ENCODE data around the gene DNAJB12. TPM values are rescaled to one million over a fixed set of nuclear protein-coding genes. Genes with fewer than 3 reads are reported as not detected.
"Not testable (repeated sequence)": the region's sequence is repeated elsewhere in the genome, so short reads cannot be mapped to it uniquely, and the experiment has no call there.

The DNAJB12 gene
- total and polyA plus RNA-seq, 2 donors from 2014 or later = 32.0 to 37.7 TPM

DNA sequence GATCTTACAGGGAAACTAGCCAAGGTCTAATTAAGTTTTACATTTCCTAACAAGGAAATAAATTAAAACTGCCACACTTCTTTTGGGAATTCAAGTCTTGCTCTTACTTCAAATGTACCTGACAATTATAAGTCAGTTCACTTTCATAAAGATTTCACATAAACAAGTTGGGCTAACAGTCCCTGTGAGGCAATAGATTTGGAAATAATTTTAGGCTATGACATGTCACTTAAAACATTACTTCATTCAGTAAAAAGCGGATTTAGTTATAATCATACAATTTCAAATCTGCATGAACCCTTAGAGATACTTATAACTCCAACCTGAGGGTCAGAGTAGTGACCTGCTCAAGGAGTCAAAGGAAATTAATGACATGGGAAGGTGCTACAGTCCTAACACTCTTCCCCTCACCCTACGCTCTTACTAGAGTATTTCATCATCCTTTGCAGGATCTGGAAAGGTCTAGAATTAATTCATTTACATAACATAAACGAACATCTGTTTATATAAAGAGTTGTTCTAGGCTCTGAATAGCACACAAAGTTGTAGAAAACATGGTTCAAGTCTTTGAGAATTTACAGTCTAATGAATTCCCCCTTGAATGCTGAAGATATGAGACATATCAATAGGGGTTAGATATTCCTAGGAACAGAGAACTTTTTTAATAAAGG lies 32.3 kb upstream of the DNAJB12 start:
- DNase-seq = no peak
- Histone ChIP-seq H3K4me3 (ENCODE audit: low read length in 3 of 3) (no peak overlapping the region), H3K27ac (ENCODE audit: low read depth in 2 of 2, low read length in 2 of 2) (no peak overlapping the region), H3K9me3 (ENCODE audit: control insufficient read depth in 2 of 3, insufficient read depth in 1 of 3, low read length in 3 of 3) (no peaks in the 10 kb centered on the region), H3K27me3 (ENCODE audit: control insufficient read depth, insufficient read depth, low read length) (no peaks in the 10 kb centered on the region), H3K9ac (ENCODE audit: low read length in 3 of 3) (no peak overlapping the region), H3K4me1 (ENCODE audit: control insufficient read depth in 2 of 3, insufficient read depth in 2 of 3, low read depth in 1 of 3, low read length in 3 of 3) (no peaks in the 10 kb centered on the region), H3K36me3 (ENCODE audit: control insufficient read depth in 2 of 3, insufficient read depth in 3 of 3, low read length in 3 of 3) (peaks cover 0 to 4% (median 0%) of the 10 kb centered on the region in 3 donors)
- intact Hi-C loops (cut with DNase I) = no loop called here
- TF ChIP-seq, protein P1, sequence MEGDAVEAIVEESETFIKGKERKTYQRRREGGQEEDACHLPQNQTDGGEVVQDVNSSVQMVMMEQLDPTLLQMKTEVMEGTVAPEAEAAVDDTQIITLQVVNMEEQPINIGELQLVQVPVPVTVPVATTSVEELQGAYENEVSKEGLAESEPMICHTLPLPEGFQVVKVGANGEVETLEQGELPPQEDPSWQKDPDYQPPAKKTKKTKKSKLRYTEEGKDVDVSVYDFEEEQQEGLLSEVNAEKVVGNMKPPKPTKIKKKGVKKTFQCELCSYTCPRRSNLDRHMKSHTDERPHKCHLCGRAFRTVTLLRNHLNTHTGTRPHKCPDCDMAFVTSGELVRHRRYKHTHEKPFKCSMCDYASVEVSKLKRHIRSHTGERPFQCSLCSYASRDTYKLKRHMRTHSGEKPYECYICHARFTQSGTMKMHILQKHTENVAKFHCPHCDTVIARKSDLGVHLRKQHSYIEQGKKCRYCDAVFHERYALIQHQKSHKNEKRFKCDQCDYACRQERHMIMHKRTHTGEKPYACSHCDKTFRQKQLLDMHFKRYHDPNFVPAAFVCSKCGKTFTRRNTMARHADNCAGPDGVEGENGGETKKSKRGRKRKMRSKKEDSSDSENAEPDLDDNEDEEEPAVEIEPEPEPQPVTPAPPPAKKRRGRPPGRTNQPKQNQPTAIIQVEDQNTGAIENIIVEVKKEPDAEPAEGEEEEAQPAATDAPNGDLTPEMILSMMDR (IDR thresholded peaks at IDR 0.05; ENCODE audit: borderline replicate concordance, extremely low read depth, insufficient read depth) = no peak
- FAIRE-seq = no peak

DNA sequence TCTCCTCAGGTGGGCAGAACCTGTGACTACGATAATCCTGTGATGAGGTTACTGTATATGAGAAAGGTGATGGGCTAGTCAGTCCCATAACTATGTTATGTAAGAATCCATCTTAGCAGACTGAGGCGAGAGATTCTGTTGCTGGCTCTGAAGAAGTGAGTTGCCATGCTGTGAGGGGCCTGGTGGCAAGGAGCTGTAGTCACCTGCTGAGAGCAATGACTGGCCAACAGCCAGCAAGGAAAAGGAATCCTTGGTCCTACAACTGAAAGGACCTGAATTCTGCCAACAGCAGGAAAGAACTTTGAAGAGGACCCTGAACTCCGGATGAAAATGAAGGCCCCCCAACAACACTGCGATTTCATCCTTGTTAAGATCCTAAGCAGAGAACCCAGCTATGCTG lies 31.0 kb upstream of the DNAJB12 start:
- TF ChIP-seq, protein P1 (IDR thresholded peaks at IDR 0.05; ENCODE audit: borderline replicate concordance, extremely low read depth, insufficient read depth) = no peak
- Histone ChIP-seq H3K4me1 (ENCODE audit: control insufficient read depth in 2 of 3, insufficient read depth in 2 of 3, low read depth in 1 of 3, low read length in 3 of 3) (no peaks in the 10 kb centered on the region), H3K9ac (ENCODE audit: low read length in 3 of 3) (no peak overlapping the region), H3K36me3 (ENCODE audit: control insufficient read depth in 2 of 3, insufficient read depth in 3 of 3, low read length in 3 of 3) (peaks cover 0 to 4% (median 0%) of the 10 kb centered on the region in 3 donors), H3K27me3 (ENCODE audit: control insufficient read depth, insufficient read depth, low read length) (no peaks in the 10 kb centered on the region), H3K4me3 (ENCODE audit: low read length in 3 of 3) (no peak overlapping the region), H3K9me3 (ENCODE audit: control insufficient read depth in 2 of 3, insufficient read depth in 1 of 3, low read length in 3 of 3) (no peaks in the 10 kb centered on the region), H3K27ac (ENCODE audit: low read depth in 2 of 2, low read length in 2 of 2) (no peak overlapping the region)
- FAIRE-seq (no peak), DNase-seq (no peak)
- intact Hi-C loops (cut with DNase I) = no loop called here

DNA sequence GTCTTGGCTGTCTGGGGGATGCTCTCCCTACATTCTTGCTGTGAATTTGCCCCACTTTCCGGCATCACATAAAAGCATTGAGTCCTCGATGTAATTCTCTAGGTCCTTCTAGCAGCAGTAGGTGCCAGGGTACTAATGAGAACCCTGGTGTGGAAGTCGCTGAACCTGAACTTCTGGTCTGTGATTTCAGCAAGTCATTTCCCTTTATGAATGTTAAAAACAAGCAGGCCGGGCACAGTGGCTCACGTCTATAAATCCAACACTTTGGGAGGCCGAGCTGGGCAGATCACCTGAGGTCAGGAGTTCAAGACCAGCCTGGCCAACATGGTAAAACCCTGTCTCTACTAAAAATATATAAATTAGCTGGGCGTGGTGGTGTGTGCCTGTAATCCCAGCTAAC lies 30.3 kb upstream of the DNAJB12 start:
- H3K9me3 ChIP-seq (ENCODE audit: control insufficient read depth in 2 of 3, insufficient read depth in 1 of 3, low read length in 3 of 3); H3K4me1 ChIP-seq (ENCODE audit: control insufficient read depth in 2 of 3, insufficient read depth in 2 of 3, low read depth in 1 of 3, low read length in 3 of 3); FAIRE-seq; H3K27ac ChIP-seq (ENCODE audit: low read depth in 2 of 2, low read length in 2 of 2); H3K27me3 ChIP-seq (ENCODE audit: control insufficient read depth, insufficient read depth, low read length); H3K9ac ChIP-seq (ENCODE audit: low read length in 3 of 3); H3K4me3 ChIP-seq (ENCODE audit: low read length in 3 of 3); intact Hi-C loops (cut with DNase I); H3K36me3 ChIP-seq (ENCODE audit: control insufficient read depth in 2 of 3, insufficient read depth in 3 of 3, low read length in 3 of 3); DNase-seq: not testable (repeated sequence)

DNA sequence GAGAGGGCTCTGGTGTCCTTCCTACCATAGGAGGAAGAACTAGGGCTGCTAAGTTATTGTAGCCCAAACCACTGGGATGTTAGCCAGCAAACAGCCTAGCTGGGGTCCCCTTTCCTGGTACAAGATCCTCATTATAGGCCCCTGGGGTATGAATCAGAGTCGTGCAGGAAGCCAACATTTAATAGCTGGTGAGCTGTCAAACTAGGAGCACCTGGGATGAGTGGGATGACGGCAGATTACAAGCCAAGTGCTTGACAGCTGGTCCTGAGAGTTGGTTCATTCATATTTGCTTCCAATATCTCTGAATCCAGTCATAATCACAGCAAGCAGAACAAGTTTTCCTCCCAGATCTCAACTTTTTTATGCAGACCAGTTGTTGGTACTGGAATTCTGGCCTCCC lies 25.1 kb upstream of the DNAJB12 start:
- H3K9me3 ChIP-seq (ENCODE audit: control insufficient read depth in 2 of 3, insufficient read depth in 1 of 3, low read length in 3 of 3) = no peaks in the 10 kb centered on the region
- TF ChIP-seq, protein P1 (IDR thresholded peaks at IDR 0.05; ENCODE audit: borderline replicate concordance, extremely low read depth, insufficient read depth) = no peak
- no peaks in the 10 kb centered on the region for H3K4me1 ChIP-seq (ENCODE audit: control insufficient read depth in 2 of 3, insufficient read depth in 2 of 3, low read depth in 1 of 3, low read length in 3 of 3)
- FAIRE-seq = no peak
- peaks cover 0 to 10% (median 3%) of the 10 kb centered on the region in 3 donors for H3K36me3 ChIP-seq (ENCODE audit: control insufficient read depth in 2 of 3, insufficient read depth in 3 of 3, low read length in 3 of 3)
- no peak overlapping the region for H3K27ac ChIP-seq (ENCODE audit: low read depth in 2 of 2, low read length in 2 of 2)
- intact Hi-C loops (cut with DNase I) = no loop called here
- no peak overlapping the region for H3K9ac ChIP-seq (ENCODE audit: low read length in 3 of 3)
- H3K4me3 ChIP-seq (ENCODE audit: low read length in 3 of 3) = no peak overlapping the region
- H3K27me3 ChIP-seq (ENCODE audit: control insufficient read depth, insufficient read depth, low read length) = no peaks in the 10 kb centered on the region
- no peak for DNase-seq

Measured in kidney (tissue), 14 donors.